ENCODE data around the gene GDF7. TPM values are rescaled to one million over a fixed set of nuclear protein-coding genes. Genes with fewer than 3 reads are reported as not detected.

GDF7 gene
- total and polyA plus RNA-seq, 2 donors (not counting 3 experiments of a cell fraction or from before 2014, with no cell fraction given) = 3.7 to 3.9 TPM

GRCh38 chr2:20691076-20691734 is 24.3 kb downstream of the GDF7 start:
- intact Hi-C loops (cut with micrococcal nuclease) (no loop called here), dilution Hi-C loops (cut with MboI; ENCODE audit: extremely low pct_ligation_motif_present, low sequenced_read_pairs) (no loop called here)
- Histone ChIP-seq H3K4me1 (ENCODE audit: control insufficient read depth, extremely low read depth, insufficient read depth, low read length) (no peaks in the 10 kb centered on the region), H3K4me2 (ENCODE audit: insufficient read depth, low read length) (no peak overlapping the region), H3K4me3 (replicated peaks in 1 of 3; ENCODE audit: insufficient read depth in 1 of 3, low read depth in 1 of 3, low read length in 3 of 3) (no peak overlapping the region), H3K9me3 (replicated peaks; ENCODE audit: control insufficient read depth, insufficient read depth, low read length) (no peaks in the 10 kb centered on the region), H3K9ac (replicated peaks; ENCODE audit: extremely low read depth, insufficient read depth, low read length) (no peak overlapping the region), H3K36me3 (ENCODE audit: control insufficient read depth in 2 of 2, extremely low read depth in 1 of 2, insufficient read depth in 2 of 2, low read length in 2 of 2) (peaks cover 0 to 12% of the 10 kb centered on the region in 2 experiments), H3K79me2 (ENCODE audit: control insufficient read depth, insufficient read depth, low read length) (no peaks in the 10 kb centered on the region), H2AFZ (ENCODE audit: low read depth, low read length) (no peak overlapping the region), H3K27ac (ENCODE audit: insufficient read depth, low read depth, low read length) (no peak overlapping the region), H3K27me3 (ENCODE audit: control insufficient read depth in 2 of 2, insufficient read depth in 2 of 2, low read length in 2 of 2) (no peaks in the 10 kb centered on the region), H3K9me1 (replicated peaks; ENCODE audit: control insufficient read depth, extremely low read depth, insufficient read depth, low read length) (no peaks in the 10 kb centered on the region), H4K20me1 (replicated peaks; ENCODE audit: control insufficient read depth, extremely low read depth, insufficient read depth, low read length) (no peaks in the 10 kb centered on the region)
- no TSS peak for BruUV-seq (replicated peaks)
- ChIA-PET CTCF (interaction anchor here (0.8 to 2.6 kb wide), 3 partner anchors 16 to 272 kb away, joined by 3 to 12 read pairs (median 6); no protein-coding TSS in a partner anchor), POLR2A (no interaction called here)
- TF ChIP-seq EZH2 (IDR thresholded peaks at IDR 0.05; ENCODE audit: borderline replicate concordance, low read depth, low read length, severe bottlenecking) (no peak), GATA2 (IDR thresholded peaks at IDR 0.05; ENCODE audit: insufficient read depth, insufficient read length, low read depth, low read length) (no peak), POLR2AphosphoS5 (IDR thresholded peaks at IDR 0.05; ENCODE audit: insufficient read depth, low read depth, low read length) (no peak)
- TF ChIP-seq, protein P1, sequence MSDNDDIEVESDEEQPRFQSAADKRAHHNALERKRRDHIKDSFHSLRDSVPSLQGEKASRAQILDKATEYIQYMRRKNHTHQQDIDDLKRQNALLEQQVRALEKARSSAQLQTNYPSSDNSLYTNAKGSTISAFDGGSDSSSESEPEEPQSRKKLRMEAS (IDR thresholded peaks at IDR 0.05; ENCODE audit: insufficient read depth, insufficient read length) = no peak
- no peak for DNase-seq (ENCODE audit: low read depth, low spot score)
- no peak for FAIRE-seq

- dilution Hi-C loops (cut with MboI; ENCODE audit: extremely low pct_ligation_motif_present, low sequenced_read_pairs) = no loop called here
- Histone ChIP-seq H3K4me2 (ENCODE audit: insufficient read depth, low read length) (no peak overlapping the region), H3K79me2 (ENCODE audit: control insufficient read depth, insufficient read depth, low read length) (no peaks in the 10 kb centered on the region), H3K27ac (ENCODE audit: insufficient read depth, low read depth, low read length) (no peak overlapping the region), H3K9me3 (replicated peaks; ENCODE audit: control insufficient read depth, insufficient read depth, low read length) (no peaks in the 10 kb centered on the region), H3K27me3 (ENCODE audit: control insufficient read depth in 2 of 2, insufficient read depth in 2 of 2, low read length in 2 of 2) (no peaks in the 10 kb centered on the region), H3K36me3 (ENCODE audit: control insufficient read depth in 2 of 2, extremely low read depth in 1 of 2, insufficient read depth in 2 of 2, low read length in 2 of 2) (peaks cover 0 to 12% of the 10 kb centered on the region in 2 experiments), H3K4me1 (ENCODE audit: control insufficient read depth, extremely low read depth, insufficient read depth, low read length) (no peaks in the 10 kb centered on the region), H2AFZ (ENCODE audit: low read depth, low read length) (no peak overlapping the region), H3K9ac (replicated peaks; ENCODE audit: extremely low read depth, insufficient read depth, low read length) (no peak overlapping the region), H4K20me1 (replicated peaks; ENCODE audit: control insufficient read depth, extremely low read depth, insufficient read depth, low read length) (no peaks in the 10 kb centered on the region), H3K9me1 (replicated peaks; ENCODE audit: control insufficient read depth, extremely low read depth, insufficient read depth, low read length) (no peaks in the 10 kb centered on the region), H3K4me3 (replicated peaks in 1 of 3; ENCODE audit: insufficient read depth in 1 of 3, low read depth in 1 of 3, low read length in 3 of 3) (no peak overlapping the region)
- DNase-seq (ENCODE audit: low read depth, low spot score) (no peak), FAIRE-seq (no peak)
- ChIA-PET POLR2A (no interaction called here), CTCF (interaction anchor here (1.1 to 2.6 kb wide), 5 partner anchors 17 to 271 kb away, joined by 3 to 12 read pairs (median 6); partner anchors contain the start of gene GDF7)
- intact Hi-C loops (cut with micrococcal nuclease) = no loop called here
- no TSS peak for BruUV-seq (replicated peaks)
- TF ChIP-seq EZH2 (IDR thresholded peaks at IDR 0.05; ENCODE audit: borderline replicate concordance, low read depth, low read length, severe bottlenecking) (no peak), FOS (IDR thresholded peaks at IDR 0.05; ENCODE audit: borderline replicate concordance, insufficient read depth, low read length) (no peak), MYC (IDR thresholded peaks at IDR 0.05; ENCODE audit: low read depth, low read length) (no peak), POLR2A (IDR thresholded peaks at IDR 0.05; ENCODE audit: low read depth, low read length) (no peak), GATA2 (IDR thresholded peaks at IDR 0.05; ENCODE audit: insufficient read depth, insufficient read length, low read depth, low read length) (no peak), JUN (IDR thresholded peaks at IDR 0.05; ENCODE audit: borderline replicate concordance, insufficient read depth, insufficient read length, low read depth) (no peak), POLR2AphosphoS5 (IDR thresholded peaks at IDR 0.05; ENCODE audit: insufficient read depth, low read depth, low read length) (no peak)
- TF ChIP-seq, protein P1 (IDR thresholded peaks at IDR 0.05; ENCODE audit: insufficient read depth, insufficient read length) = no peak
- TF ChIP-seq, protein P2, sequence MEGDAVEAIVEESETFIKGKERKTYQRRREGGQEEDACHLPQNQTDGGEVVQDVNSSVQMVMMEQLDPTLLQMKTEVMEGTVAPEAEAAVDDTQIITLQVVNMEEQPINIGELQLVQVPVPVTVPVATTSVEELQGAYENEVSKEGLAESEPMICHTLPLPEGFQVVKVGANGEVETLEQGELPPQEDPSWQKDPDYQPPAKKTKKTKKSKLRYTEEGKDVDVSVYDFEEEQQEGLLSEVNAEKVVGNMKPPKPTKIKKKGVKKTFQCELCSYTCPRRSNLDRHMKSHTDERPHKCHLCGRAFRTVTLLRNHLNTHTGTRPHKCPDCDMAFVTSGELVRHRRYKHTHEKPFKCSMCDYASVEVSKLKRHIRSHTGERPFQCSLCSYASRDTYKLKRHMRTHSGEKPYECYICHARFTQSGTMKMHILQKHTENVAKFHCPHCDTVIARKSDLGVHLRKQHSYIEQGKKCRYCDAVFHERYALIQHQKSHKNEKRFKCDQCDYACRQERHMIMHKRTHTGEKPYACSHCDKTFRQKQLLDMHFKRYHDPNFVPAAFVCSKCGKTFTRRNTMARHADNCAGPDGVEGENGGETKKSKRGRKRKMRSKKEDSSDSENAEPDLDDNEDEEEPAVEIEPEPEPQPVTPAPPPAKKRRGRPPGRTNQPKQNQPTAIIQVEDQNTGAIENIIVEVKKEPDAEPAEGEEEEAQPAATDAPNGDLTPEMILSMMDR (IDR thresholded peaks at IDR 0.05; ENCODE audit: extremely low read depth in 1 of 2, insufficient read depth in 1 of 2, low read depth in 1 of 2, low read length in 2 of 2) = no peak
Observed at GRCh38 chr2:20692081-20692480, 25.1 kb downstream of the GDF7 start.
